Keratinocyte (primary cell): ENCODE measurements around the gene CKMT1B.
"Not testable (repeated sequence)": the region's sequence is repeated elsewhere in the genome, so short reads cannot be mapped to it uniquely, and the experiment has no call there.

Source experiments
- EZH2 ChIP-seq: IDR thresholded peaks from one replicate; pipeline ENCODE4 v1.6.1; 2012; ENCODE audit warnings: inconsistent platforms, mild to moderate bottlenecking, low read length, moderate library complexity
- TF ChIP-seq, protein P1 (sequence below), 3 experiments: IDR thresholded peaks in 1 of 3; conservative IDR thresholded peaks in 1 of 3; optimal IDR thresholded peaks in 1 of 3; 2 replicates in 2 of 3; 3 replicates in 1 of 3; pipeline versions ENCODE3 to v1.5.1; 2011; ENCODE audit warnings: low read length in 3 of 3, mild to moderate bottlenecking in 3 of 3, moderate library complexity in 2 of 3, control low read depth in 1 of 3, inconsistent platforms in 1 of 3; ENCODE audit not compliant: insufficient read depth in 2 of 3; ENCODE audit errors: extremely low read depth in 1 of 3

DNA sequence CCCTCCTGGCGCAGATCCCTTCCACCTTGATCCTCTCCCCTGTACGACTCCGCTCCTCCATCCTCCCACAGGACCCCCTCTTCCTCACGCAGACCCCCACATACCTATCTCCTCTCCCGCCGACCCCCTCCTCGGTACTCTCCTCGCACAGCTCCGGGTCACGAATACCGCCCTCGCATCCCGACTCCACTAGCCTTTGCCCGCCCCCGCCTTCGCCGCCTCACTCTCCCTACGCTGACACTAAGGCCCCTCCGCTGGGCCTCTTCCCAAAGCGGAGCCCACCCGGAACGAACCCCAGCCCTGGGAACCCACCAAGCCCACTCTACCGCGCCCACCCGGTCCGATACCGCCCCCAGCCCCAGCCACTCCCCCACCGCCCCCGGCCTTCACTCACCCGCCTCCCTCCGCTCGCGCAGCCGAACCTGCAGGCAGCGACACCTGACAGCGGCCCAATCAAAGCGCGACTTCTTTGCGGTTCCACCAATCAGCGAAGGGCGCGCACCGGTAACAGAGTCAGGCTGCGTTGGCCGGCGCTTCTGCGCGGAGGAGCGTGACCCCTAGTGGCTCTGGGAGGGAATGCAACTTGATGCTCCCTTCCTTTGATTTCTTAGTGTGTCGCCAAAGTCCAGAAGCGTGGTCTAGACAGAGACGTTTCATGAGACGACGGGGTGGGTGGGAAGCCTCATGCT lies 3.9 kb upstream of the CKMT1B start, which contains the start of gene PPIP5K1:
- TF ChIP-seq, protein P1, sequence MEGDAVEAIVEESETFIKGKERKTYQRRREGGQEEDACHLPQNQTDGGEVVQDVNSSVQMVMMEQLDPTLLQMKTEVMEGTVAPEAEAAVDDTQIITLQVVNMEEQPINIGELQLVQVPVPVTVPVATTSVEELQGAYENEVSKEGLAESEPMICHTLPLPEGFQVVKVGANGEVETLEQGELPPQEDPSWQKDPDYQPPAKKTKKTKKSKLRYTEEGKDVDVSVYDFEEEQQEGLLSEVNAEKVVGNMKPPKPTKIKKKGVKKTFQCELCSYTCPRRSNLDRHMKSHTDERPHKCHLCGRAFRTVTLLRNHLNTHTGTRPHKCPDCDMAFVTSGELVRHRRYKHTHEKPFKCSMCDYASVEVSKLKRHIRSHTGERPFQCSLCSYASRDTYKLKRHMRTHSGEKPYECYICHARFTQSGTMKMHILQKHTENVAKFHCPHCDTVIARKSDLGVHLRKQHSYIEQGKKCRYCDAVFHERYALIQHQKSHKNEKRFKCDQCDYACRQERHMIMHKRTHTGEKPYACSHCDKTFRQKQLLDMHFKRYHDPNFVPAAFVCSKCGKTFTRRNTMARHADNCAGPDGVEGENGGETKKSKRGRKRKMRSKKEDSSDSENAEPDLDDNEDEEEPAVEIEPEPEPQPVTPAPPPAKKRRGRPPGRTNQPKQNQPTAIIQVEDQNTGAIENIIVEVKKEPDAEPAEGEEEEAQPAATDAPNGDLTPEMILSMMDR (optimal IDR thresholded peaks at IDR 0.05 in 1 of 3, IDR thresholded peaks at IDR 0.05 in 1 of 3, conservative IDR thresholded peaks at IDR 0.05 in 1 of 3; ENCODE audit: extremely low read depth in 1 of 3, insufficient read depth in 2 of 3, low read length in 3 of 3) = not testable (repeated sequence)
- TF ChIP-seq EZH2 = not testable (repeated sequence)
